Endothelial cell of hepatic sinusoid (primary cell): Measurements from ENCODE around the gene ARFGAP2.

Source experiments
- in situ Hi-C: cut with HindIII; loops from 2 replicates; pipeline ENCODE4 v1.10.0; 2017; ENCODE audit warnings: low sequenced_read_pairs

ARFGAP2 gene

DNA sequence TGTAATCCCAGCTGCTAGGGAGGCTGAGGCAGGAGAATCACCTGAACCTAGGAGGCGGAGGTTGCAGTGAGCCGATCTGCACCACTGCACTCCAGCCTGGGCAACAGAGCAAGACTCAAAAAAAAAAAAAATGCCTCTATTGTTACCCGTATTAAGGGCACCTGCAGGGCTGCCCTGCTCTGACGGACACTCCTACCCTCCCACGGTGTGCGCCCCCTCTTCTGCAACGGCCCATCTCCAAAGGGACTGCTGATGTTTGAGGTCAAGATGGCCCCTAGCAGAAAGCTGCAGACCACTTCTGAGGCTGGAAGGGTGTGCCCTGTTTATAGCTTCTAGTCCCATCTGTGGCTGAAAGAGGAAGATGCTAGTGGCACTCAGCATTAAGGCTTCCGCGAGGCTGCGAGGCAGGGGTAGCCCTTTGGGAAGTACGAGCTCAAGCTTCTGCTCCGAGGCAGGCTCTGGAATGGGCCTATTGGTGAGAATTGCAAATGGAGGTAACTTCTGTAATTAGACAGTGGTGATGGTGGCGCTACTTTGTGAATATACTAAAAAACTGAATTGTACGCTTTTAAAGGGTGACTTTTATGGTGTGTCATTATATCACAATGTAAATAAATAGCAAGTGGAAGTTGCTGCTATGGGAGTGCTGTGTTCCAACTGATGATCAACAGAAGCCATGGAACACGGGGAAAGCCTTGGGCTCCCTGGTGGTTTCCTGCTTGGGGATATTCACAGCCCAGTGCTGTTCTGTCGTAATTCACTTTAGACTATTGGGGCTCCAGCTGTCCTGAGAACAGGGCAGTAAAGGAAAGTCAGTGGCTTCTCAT lies 24.3 kb downstream of the ARFGAP2 start:
- in situ Hi-C loops = loop anchor here (5.0 kb wide), 1 partner anchor 105 kb away; the partner anchor contains the start of gene NR1H3

- in situ Hi-C loops = loop anchor here (5.0 kb wide), 2 partner anchors 42 to 108 kb away; partner anchors contain the start of gene NR1H3
These were observed 26.9 kb downstream of the ARFGAP2 start for GRCh38 chr11:47149782-47150181.

DNA sequence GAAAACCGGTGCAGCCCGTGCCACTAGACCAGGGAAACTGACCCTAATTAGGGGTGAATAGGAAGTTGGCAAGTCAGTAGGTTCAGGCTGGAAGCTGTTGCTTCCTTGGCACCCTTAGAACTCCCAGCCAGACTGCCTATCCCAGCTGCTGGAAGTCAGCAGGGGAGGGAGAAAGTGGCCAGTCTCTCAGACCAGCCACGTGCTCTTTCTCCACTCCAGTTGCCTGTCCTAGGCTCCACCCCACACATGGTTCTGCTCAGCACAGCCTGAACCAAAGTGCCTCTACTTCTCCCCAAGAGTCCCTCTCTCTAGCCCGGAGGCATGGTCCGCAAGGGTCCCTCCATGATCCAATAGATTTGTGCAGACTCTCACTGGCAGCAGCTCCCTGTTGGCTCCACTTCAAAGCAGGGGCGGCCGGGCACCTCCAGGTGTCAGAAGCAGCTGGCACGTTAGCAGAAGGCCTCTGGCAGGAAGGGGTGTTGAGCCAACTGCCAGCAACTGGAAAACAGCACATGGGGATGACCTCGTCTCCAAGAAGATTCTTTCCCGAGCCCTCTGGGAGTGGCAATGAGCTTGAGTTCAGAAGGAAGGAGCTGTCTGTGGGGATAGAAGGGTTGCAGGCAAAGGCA lies 27.7 kb downstream of the ARFGAP2 start:
- in situ Hi-C loops = loop anchor here (5.0 kb wide), 1 partner anchor 42 kb away; no protein-coding TSS in a partner anchor

- in situ Hi-C loops = loop anchor here (5.0 kb wide), 1 partner anchor 41 kb away; no protein-coding TSS in a partner anchor
These were observed 28.4 kb downstream of the ARFGAP2 start for GRCh38 chr11:47148270-47148669.

GRCh38 chr11:47147681-47148080 lies 29.0 kb downstream of the ARFGAP2 start:
- in situ Hi-C loops = loop anchor here (5.0 kb wide), 1 partner anchor 40 kb away; no protein-coding TSS in a partner anchor

DNA sequence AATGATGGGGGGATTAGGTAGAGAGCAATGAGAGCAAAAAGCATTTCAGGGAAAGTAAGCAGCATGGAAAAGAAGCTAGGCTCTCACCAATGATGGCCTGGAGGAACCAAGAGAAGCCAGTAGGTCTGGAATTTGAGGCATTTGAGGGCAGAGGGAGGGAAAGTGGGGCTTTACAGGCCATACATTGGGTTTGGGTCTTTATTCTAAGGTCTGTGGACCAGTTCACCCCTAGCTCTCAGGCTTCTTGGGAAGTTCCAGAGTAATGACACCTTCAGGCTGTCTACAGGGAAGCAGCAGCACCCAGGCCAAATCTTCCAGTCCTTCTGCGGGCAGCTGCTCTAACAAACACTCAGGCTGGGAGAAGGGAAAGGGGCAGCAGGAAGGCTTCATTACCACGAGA lies 29.4 kb downstream of the ARFGAP2 start:
- in situ Hi-C loops = loop anchor here (5.0 kb wide), 1 partner anchor 40 kb away; no protein-coding TSS in a partner anchor

DNA sequence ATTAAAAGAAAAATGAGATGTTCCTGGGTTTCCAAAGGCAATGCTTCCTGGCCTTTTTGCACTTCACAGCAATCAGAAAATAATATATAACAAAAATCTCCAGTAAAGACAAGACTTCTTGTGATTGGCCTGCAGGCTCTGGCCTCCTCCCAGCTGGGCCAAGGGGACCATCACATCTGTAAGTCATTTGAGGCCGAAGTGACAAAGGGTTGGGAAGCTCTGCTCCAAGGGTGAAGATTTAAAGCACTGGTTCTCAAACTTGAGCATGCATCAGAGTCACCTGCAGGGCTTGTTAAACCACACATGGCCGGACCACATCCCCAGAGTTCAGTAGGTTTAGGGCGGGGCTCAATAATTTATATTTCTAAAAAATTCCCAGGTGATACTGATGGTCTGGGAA lies 32.1 kb downstream of the ARFGAP2 start:
- in situ Hi-C loops = no loop called here

- in situ Hi-C loops = no loop called here
These were observed 33.4 kb downstream of the ARFGAP2 start for GRCh38 chr11:47143322-47143721.

DNA sequence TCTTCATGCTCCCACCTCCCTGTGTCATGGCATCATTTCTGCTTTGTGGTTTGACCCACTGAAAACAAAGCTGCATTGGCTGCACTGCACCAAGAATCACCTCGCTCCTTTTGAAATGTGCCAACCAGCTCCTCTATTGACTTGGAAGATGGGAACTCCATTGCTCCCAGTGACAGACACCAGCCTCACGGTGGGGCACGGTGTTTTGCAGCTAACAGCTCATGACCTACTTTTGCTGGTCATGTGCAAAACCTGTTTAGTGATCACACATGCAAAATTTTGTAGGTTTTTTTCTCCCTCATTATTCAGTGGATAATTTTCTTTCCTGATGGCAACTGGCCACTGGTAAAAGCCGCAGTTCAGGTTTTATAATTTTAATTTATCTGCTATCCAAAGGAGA lies 36.8 kb downstream of the ARFGAP2 start:
- in situ Hi-C loops = loop anchor here (5.0 kb wide), 1 partner anchor 53 kb away; no protein-coding TSS in a partner anchor

- in situ Hi-C loops = loop anchor here (5.0 kb wide), 1 partner anchor 50 kb away; no protein-coding TSS in a partner anchor
These were observed 39.2 kb downstream of the ARFGAP2 start for GRCh38 chr11:47137476-47137875.

- in situ Hi-C loops = loop anchor here (5.0 kb wide), 1 partner anchor 50 kb away; no protein-coding TSS in a partner anchor
These were observed 39.8 kb downstream of the ARFGAP2 start for GRCh38 chr11:47136921-47137320.

- in situ Hi-C loops = loop anchor here (5.0 kb wide), 1 partner anchor 49 kb away; no protein-coding TSS in a partner anchor
These were observed 40.4 kb downstream of the ARFGAP2 start for GRCh38 chr11:47136327-47136726.

GRCh38 chr11:47132981-47133380 lies 43.7 kb downstream of the ARFGAP2 start:
- in situ Hi-C loops = no loop called here

DNA sequence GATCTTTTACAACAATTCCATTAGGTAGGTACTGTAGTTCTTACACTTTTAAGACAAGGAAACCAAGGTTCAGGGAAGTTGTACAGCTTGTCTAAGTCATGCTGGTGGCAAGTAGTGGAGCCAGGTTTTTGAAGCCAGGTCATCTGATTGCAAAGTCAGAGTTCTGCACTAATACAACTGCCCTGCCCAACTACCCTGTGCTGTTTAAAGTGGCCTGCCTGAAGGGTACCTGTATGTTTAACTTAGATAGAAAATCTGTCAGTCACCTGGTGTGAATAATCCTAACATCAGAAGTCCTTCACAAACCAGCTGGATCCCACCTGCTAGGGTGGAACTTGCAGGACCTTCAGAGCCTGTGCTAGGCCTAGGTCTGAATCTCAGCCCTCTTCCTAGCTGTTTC lies 44.2 kb downstream of the ARFGAP2 start:
- in situ Hi-C loops = no loop called here

GRCh38 chr11:47131136-47131535 lies 45.5 kb downstream of the ARFGAP2 start:
- in situ Hi-C loops = no loop called here

GRCh38 chr11:47130543-47130942 lies 46.1 kb downstream of the ARFGAP2 start:
- in situ Hi-C loops = no loop called here

GRCh38 chr11:47127213-47127612 lies 49.5 kb downstream of the ARFGAP2 start:
- in situ Hi-C loops = no loop called here

DNA sequence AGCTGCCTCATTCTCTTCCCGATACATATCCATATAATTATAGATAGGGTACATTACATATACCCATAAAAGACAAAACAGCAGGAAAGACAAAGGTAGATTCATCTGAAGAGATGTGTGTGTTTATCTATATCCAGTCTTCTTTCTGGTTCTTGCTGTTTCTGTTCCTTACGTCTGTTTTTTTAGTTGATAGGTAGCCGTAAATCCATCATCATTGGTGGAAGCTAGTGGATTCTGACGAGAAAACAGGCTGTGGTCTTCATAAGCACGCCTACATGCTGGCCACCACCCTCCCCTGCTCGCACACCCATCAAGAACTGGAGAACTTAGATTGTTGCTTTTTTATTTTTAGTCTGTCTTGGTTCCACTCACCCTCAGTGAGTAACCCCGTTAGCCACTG lies 51.6 kb downstream of the ARFGAP2 start:
- in situ Hi-C loops = no loop called here

- in situ Hi-C loops = no loop called here
These were observed 52.0 kb downstream of the ARFGAP2 start for GRCh38 chr11:47124675-47125074.

GRCh38 chr11:47123094-47123493 lies 53.6 kb downstream of the ARFGAP2 start:
- in situ Hi-C loops = no loop called here

- in situ Hi-C loops = no loop called here
These were observed 54.9 kb downstream of the ARFGAP2 start for GRCh38 chr11:47121731-47122130.

GRCh38 chr11:47121056-47121455 lies 55.6 kb downstream of the ARFGAP2 start:
- in situ Hi-C loops = no loop called here
